HepG2 (cell line): ENCODE results near the gene VRK1. TPM values are rescaled to one million over a fixed set of nuclear protein-coding genes. Genes with fewer than 3 reads are reported as not detected.

Source experiments
- ATAC-seq: fragments of 200-7000 bp; cut with Tn5 transposase; 3 replicates; pipeline ENCODE4 v1.9.1; 2020; ENCODE audit warnings: mild to moderate bottlenecking, moderate library complexity
- BruUV-seq: library from RNA; stranded (reverse); fragments of 400-500 nt; replicated peaks from 2 replicates; lab custom pipeline; 2021; lab: Mats Ljungman, UMichigan
- CTCF ChIA-PET: fragments of 300-600 bp; formaldehyde crosslinking; extraction: SDS; loops from one replicate; lab custom pipeline; 2021; ENCODE audit warnings: low total read pairs, inconsistent platforms, low intra/inter-chr PET ratio; lab: Yijun Ruan, JAX
- POLR2A ChIA-PET: fragments of 350-600 bp; sonication (Branson Sonifier 250); formaldehyde crosslinking; loops from one replicate; lab custom pipeline; 2020; ENCODE audit warnings: antibody characterized with exemption, inconsistent platforms; lab: Yijun Ruan, JAX
- DNase-seq: peaks from one replicate; pipeline ENCODE4 v3.0.0-alpha.2; 2015; ENCODE audit warnings: low spot score
- FAIRE-seq: peaks from 3 replicates; lab custom pipeline; 2011; peaks lifted over from hg19 to GRCh38; lab: Jason Lieb, UNC
- H2AFZ ChIP-seq: one replicate; pipeline ENCODE4 v1.6.1; 2011; ENCODE audit warnings: low read length, inconsistent platforms
- H3K27ac ChIP-seq: fragments of 300-600 bp; 3 replicates; pipeline ENCODE4 v1.8.0; 2011; ENCODE audit warnings: mixed run types, mild to moderate bottlenecking, mixed read lengths, low read length, inconsistent platforms; ENCODE audit not compliant: insufficient read depth; ENCODE audit errors: extremely low read length
- H3K27me3 ChIP-seq, 2 experiments: fragments of 200-600 bp in 1 of 2; 2 replicates in 1 of 2; 3 replicates in 1 of 2; pipeline versions ENCODE4 v1.6.0 to v1.8.0; 2011; ENCODE audit warnings: low read length in 2 of 2, mild to moderate bottlenecking in 2 of 2, moderate library complexity in 2 of 2, inconsistent platforms in 1 of 2; ENCODE audit not compliant: insufficient read depth in 2 of 2, control insufficient read depth in 1 of 2
- H3K36me3 ChIP-seq, 2 experiments: fragments of 200-600 bp in 1 of 2; replicated peaks in 1 of 2; 2 replicates in 1 of 2; 3 replicates in 1 of 2; pipeline versions ENCODE4 v1.5.1 to v1.8.0; 2011; ENCODE audit warnings: low read length in 2 of 2, inconsistent platforms in 1 of 2; ENCODE audit not compliant: insufficient read depth in 2 of 2, control insufficient read depth in 1 of 2
- H3K4me1 ChIP-seq: 2 replicates; pipeline ENCODE4 v1.5.1; 2012; ENCODE audit warnings: low read length, inconsistent platforms; ENCODE audit not compliant: insufficient read depth
- H3K4me2 ChIP-seq: 2 replicates; pipeline ENCODE4 v1.6.0; 2011; ENCODE audit warnings: low read depth, low read length, inconsistent platforms
- H3K4me3 ChIP-seq, 3 experiments: fragments of 200-600 bp in 1 of 3; sonication (generic), shearing (Covaris generic) in 1 of 3; replicated peaks in 1 of 3; 2 replicates each; pipeline ENCODE4 v1.5.1; 2011 to 2016; ENCODE audit warnings: low read length in 3 of 3, inconsistent platforms in 2 of 3, low read depth in 2 of 3, mild to moderate bottlenecking in 2 of 3, control low read depth in 1 of 3, mixed read lengths in 1 of 3; ENCODE audit not compliant: insufficient read depth in 1 of 3
- H3K79me2 ChIP-seq: one replicate; pipeline ENCODE4 v1.6.1; 2011; ENCODE audit warnings: low read length, inconsistent platforms; ENCODE audit not compliant: insufficient read depth
- H3K9ac ChIP-seq: 2 replicates; pipeline ENCODE4 v1.6.0; 2011; ENCODE audit warnings: mild to moderate bottlenecking, low read depth, low read length, inconsistent platforms; ENCODE audit not compliant: insufficient read depth
- H3K9me3 ChIP-seq: 2 replicates; pipeline ENCODE4 v1.5.1; 2012; ENCODE audit warnings: mild to moderate bottlenecking, low read length
- H4K20me1 ChIP-seq: 2 replicates; pipeline ENCODE4 v1.6.0; 2011; ENCODE audit warnings: inconsistent platforms, mild to moderate bottlenecking, low read length, moderate library complexity; ENCODE audit not compliant: insufficient read depth
- ZMAT3 ChIP-seq: sonication (generic); formaldehyde crosslinking; conservative IDR thresholded peaks from 2 replicates; pipeline ENCODE4 v1.7.0; 2021; ENCODE audit warnings: missing genetic modification reagents
- ZNF737 ChIP-seq: sonication (generic); formaldehyde crosslinking; IDR thresholded peaks from 2 replicates; pipeline ENCODE4 v1.5.0; 2020; ENCODE audit warnings: missing genetic modification reagents, mild to moderate bottlenecking, borderline replicate concordance
- ZNF75D ChIP-seq: sonication (generic); formaldehyde crosslinking; IDR thresholded peaks from 2 replicates; pipeline ENCODE4 v1.8.1; 2023; ENCODE audit warnings: missing genetic modification reagents, mild to moderate bottlenecking, borderline replicate concordance
- WGBS: methylation state at CpG from one replicate; pipeline ENCODE4 v1.1.6; 2017; ENCODE audit warnings: low lambda C conversion rate; 5-methylcytosine and 5-hydroxymethylcytosine counted together
- in situ Hi-C: cut with HindIII; loops from 2 replicates; pipeline ENCODE4 v1.10.0; 2017; ENCODE audit warnings: low pct_unique_long_range_greater_than_20kb; ENCODE audit not compliant: extremely low pct_ligation_motif_present
- intact Hi-C: fragments of 100-400 bp; cut with micrococcal nuclease; formaldehyde crosslinking; loops from one replicate; pipeline ENCODE4 v1.10.0; 2022; ENCODE audit not compliant: unreplicated experiment
- polyA plus RNA-seq, 8 experiments: library from polyadenylated mRNA; depleted of rRNA in 3 of 8; stranded (reverse) in 7 of 8; unstranded in 1 of 8; fragments of >200 nt; fragmentation: Illumina TruSeq in 4 of 8; extraction: Trizol in 4 of 8; gene quantifications; 2 replicates each; pipeline versions ENCODE4 v1.2.1 to v1.2.3, GENCODE V29; 2011 to 2016; ENCODE audit warnings: low read depth in 4 of 8, missing spikeins in 1 of 8, mixed read lengths in 1 of 8; ENCODE audit not compliant: insufficient read depth in 1 of 8
- total RNA-seq, 5 experiments: library from RNA; depleted of rRNA; stranded (reverse); fragments of >200 nt; fragmentation: Illumina TruSeq; extraction: Trizol; gene quantifications; 2 replicates each; pipeline ENCODE4 v1.2.3, GENCODE V29; 2016; ENCODE audit warnings: low read depth in 1 of 5

VRK1 gene
- total and polyA plus RNA-seq, 2 of the 13 experiments (the other 11 are each of a cell fraction or from before 2014, with no cell fraction given) = 7.9 to 51.3 TPM

GRCh38 chr14:96826818-96827217 lies 29.6 kb downstream of the VRK1 start:
- no peak overlapping the region for H3K27ac ChIP-seq
- TF ChIP-seq ZNF75D (no peak), ZNF737 (CRISPR knock-in tag) (no peak)
- H3K27me3 ChIP-seq = no peaks in the 10 kb centered on the region
- in situ Hi-C loops = no loop called here
- no TSS peak for BruUV-seq
- ChIA-PET CTCF (no interaction called here), POLR2A (no interaction called here)
- intact Hi-C loops = no loop called here
- no peak overlapping the region for H3K4me3 ChIP-seq
- H3K4me2 ChIP-seq = no peak overlapping the region
- no peaks in the 10 kb centered on the region for H3K36me3 ChIP-seq
- peaks cover 31% of the 10 kb centered on the region for H3K79me2 ChIP-seq
- FAIRE-seq = no peak
- H4K20me1 ChIP-seq = no peaks in the 10 kb centered on the region
- peaks cover 9% of the 10 kb centered on the region; the same call in 1 of the 2 replicates for H3K9me3 ChIP-seq
- no peak for ATAC-seq
- WGBS = 93% methylated on average over 2 of the region's 2 CpGs
- H2AFZ ChIP-seq = no peak overlapping the region
- peaks cover 7% of the 10 kb centered on the region for H3K4me1 ChIP-seq
- no peak overlapping the region for H3K9ac ChIP-seq
- no peak for DNase-seq

GRCh38 chr14:96827290-96827689 lies 30.1 kb downstream of the VRK1 start:
- DNase-seq (no peak), FAIRE-seq (no peak), ATAC-seq (no peak)
- H3K4me2 ChIP-seq = no peak overlapping the region
- TF ChIP-seq ZMAT3 (CRISPR knock-in tag) = no peak
- peaks cover 7% of the 10 kb centered on the region for H3K4me1 ChIP-seq
- no TSS peak for BruUV-seq
- H3K27me3 ChIP-seq = no peaks in the 10 kb centered on the region
- POLR2A ChIA-PET = no interaction called here
- no peak overlapping the region for H3K27ac ChIP-seq
- H3K9me3 ChIP-seq = peaks cover 9% of the 10 kb centered on the region; the same call in 1 of the 2 replicates
- CTCF ChIA-PET = no interaction called here
- no peak overlapping the region for H2AFZ ChIP-seq
- H3K9ac ChIP-seq = no peak overlapping the region
- no peaks in the 10 kb centered on the region for H4K20me1 ChIP-seq
- intact Hi-C loops (no loop called here), in situ Hi-C loops (no loop called here)
- whole genome bisulfite sequencing = 62% methylated on average over 3 of the region's 3 CpGs
- H3K36me3 ChIP-seq = no peaks in the 10 kb centered on the region
- H3K4me3 ChIP-seq = no peak overlapping the region
- H3K79me2 ChIP-seq = peaks cover 31% of the 10 kb centered on the region
